Measurements from ENCODE around the gene AFMID.

GRCh38 chr17:78184351-78184750 is 2.8 kb upstream of the AFMID start:
- no peak for TF ChIP-seq CTCF (IDR thresholded peaks at IDR 0.05; ENCODE audit: extremely low read depth in 1 of 2, insufficient read depth in 1 of 2, low read depth in 1 of 2, low read length in 2 of 2)
- no peak for TF ChIP-seq POLR2A (IDR thresholded peaks at IDR 0.05; ENCODE audit: low read depth, low read length)
- no peak for TF ChIP-seq JUN (IDR thresholded peaks at IDR 0.05; ENCODE audit: borderline replicate concordance, insufficient read depth, insufficient read length, low read depth)
- TF ChIP-seq POLR2AphosphoS5 (IDR thresholded peaks at IDR 0.05; ENCODE audit: insufficient read depth, low read depth, low read length) = no peak
